ENCODE results near the gene PYGM. TPM values are rescaled to one million over a fixed set of nuclear protein-coding genes. Genes with fewer than 3 reads are reported as not detected.

PYGM gene
- total RNA-seq, 1 experiment from 2014 or later: 1.7 TPM

DNA sequence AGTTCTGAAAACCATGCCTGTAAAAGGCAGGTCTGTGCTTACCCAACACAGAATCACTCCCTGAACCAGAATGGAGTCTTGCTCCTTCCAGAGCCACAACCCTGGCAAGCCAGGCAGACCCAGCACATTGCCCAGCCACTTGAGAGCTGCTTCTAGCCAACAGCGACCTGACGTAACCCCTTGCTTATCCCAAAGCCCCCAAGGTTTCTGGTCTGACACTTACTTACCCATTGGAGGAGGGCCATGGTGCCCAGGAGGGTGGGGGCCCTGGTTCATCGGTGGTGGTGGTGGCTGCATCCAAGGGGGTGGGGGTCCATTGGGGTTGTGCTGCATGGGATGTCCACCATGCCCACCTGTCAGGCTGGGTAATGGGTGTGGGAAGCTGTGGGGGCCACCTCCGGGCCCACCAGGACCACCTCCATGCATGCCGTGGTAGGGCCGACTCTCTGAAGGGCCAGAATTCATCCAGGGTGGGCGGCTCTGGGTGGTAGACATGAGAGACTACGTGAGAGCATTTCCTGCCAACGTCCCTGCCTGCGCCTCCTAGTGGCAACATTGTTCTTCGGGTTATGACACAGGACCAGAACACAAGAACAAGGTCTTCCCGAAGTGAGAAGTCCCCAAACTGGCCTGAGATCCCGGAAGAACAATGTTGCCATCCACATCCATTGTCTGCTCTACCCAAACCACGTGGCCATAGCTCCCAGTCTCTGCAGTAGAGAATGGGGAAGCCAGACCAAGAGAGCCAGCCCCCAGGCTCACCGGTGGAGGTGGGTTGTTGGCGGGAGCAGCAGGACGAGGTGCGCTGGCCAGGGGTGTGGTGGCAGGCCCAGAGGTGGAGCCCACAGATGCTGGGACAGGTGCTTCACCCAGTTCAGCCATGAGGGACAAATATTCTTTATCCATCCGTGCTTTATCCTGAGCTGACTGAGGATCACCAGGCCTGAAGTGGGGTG lies 7.8 kb upstream of the PYGM start:
- H2AFZ ChIP-seq (ENCODE audit: low read depth, low read length, poor library complexity, severe bottlenecking): no peak overlapping the region
- intact Hi-C loops (cut with micrococcal nuclease): no loop called here
- H3K4me2 ChIP-seq (ENCODE audit: low read length): no peak overlapping the region
- no peak for TF ChIP-seq SP1 (IDR thresholded peaks at IDR 0.05; ENCODE audit: low read depth)
- TF ChIP-seq CEBPB (IDR thresholded peaks at IDR 0.05; ENCODE audit: low read depth): no peak
- no peak for TF ChIP-seq SIN3A (IDR thresholded peaks at IDR 0.05; ENCODE audit: low read depth)
- TF ChIP-seq CTCF (IDR thresholded peaks at IDR 0.05 in 2 of 3, conservative IDR thresholded peaks at IDR 0.05 in 1 of 3; ENCODE audit: borderline replicate concordance in 1 of 3, insufficient read depth in 1 of 3, low read depth in 2 of 3, low read length in 2 of 3): peak in 2 of 3 experiments; percentile 83 to 85; a peak in 4 of 6 replicates
- no peak for TF ChIP-seq ZBTB33 (IDR thresholded peaks at IDR 0.05; ENCODE audit: extremely low read depth, insufficient replicate concordance, low read length)
- TF ChIP-seq ELF1 (IDR thresholded peaks at IDR 0.05; ENCODE audit: borderline replicate concordance, low read depth): no peak
- TF ChIP-seq POLR2A (IDR thresholded peaks at IDR 0.05; ENCODE audit: borderline replicate concordance, extremely low read depth, insufficient read depth, insufficient read length): no peak
- TF ChIP-seq EGR1 (IDR thresholded peaks at IDR 0.05; ENCODE audit: low read depth): no peak
- no peak overlapping the region for H3K9ac ChIP-seq (ENCODE audit: low read length)
- DNase-seq (ENCODE audit: low read depth, low spot score) (peak; percentile 45), ATAC-seq (peak; percentile 77)
- H3K27ac ChIP-seq (ENCODE audit: low read depth, low read length): no peak overlapping the region; the same call in 1 of the 2 replicates
- H3K27me3 ChIP-seq (ENCODE audit: insufficient read depth, low read length): no peaks in the 10 kb centered on the region
- no peak overlapping the region for H3K4me3 ChIP-seq (replicated peaks in 1 of 2; ENCODE audit: low read depth in 1 of 2, low read length in 2 of 2)
- no peaks in the 10 kb centered on the region for H3K9me2 ChIP-seq (ENCODE audit: insufficient read depth)
- no TSS peak for BruUV-seq (replicated peaks)
- peaks cover 87 to 91% of the 10 kb centered on the region in 2 experiments for H3K36me3 ChIP-seq (ENCODE audit: control insufficient read depth in 1 of 2, insufficient read depth in 2 of 2, low read length in 2 of 2)
- peaks cover 78% of the 10 kb centered on the region for H3K79me2 ChIP-seq (ENCODE audit: insufficient read depth, low read length)
- no peaks in the 10 kb centered on the region for H3K9me3 ChIP-seq (ENCODE audit: control insufficient read depth in 1 of 2, insufficient read depth in 1 of 2, low read depth in 1 of 2, low read length in 2 of 2)
- ChIA-PET POLR2A (no interaction called here), RAD21 (ENCODE audit: low non-redundant PET in 1 of 2, low total read pairs in 2 of 2, uncharacterized antibody in 2 of 2, unreplicated experiment in 2 of 2) (no interaction called here), CTCF (no interaction called here)
- peaks cover 44% of the 10 kb centered on the region; the same call in 1 of the 2 replicates for H4K20me1 ChIP-seq (ENCODE audit: insufficient read depth)
- no peaks in the 10 kb centered on the region; a peak in 1 of 4 replicates for H3K4me1 ChIP-seq (ENCODE audit: control insufficient read depth in 1 of 2, insufficient read depth in 2 of 2, low read length in 2 of 2)

Measured in HCT116 (cell line).